ENCODE results near the gene EZR.

The EZR gene

DNA sequence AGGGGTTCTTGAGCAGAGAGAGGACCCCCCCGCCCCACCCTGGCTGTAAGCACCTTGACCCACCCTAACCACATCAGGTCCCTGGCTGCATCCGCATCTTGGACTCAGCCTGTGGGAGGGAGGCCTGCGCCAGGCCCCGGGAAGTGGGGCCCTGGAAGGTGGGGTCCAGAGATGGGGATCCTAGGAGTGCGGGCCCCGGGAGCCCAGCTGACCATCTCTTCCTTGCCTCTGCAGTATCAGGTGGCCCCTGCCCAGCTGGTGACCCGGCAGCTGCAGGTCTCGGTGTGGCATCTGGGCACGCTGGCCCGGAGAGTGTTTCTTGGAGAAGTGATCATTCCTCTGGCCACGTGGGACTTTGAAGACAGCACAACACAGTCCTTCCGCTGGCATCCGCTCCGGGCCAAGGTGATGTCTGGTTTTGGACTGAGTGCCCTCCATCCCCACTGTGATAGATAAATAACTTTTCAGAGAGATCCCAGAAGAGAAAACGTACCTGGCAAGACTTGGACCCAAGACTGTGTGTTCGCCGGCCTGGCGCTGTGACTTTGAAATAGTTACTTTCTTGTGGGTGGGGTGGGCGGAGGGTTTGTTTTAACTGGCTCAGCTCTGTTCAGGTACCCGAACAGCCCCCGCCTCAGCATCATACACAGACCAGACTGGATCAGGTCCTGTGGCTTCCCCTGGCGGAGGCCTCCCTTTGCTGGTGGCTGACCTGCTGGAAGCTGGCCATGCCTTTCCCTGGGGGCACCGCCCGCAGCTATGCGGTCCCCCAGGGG lies 62.0 kb downstream of the EZR start:
- H3K4me3 ChIP-seq (ENCODE audit: low read depth in 1 of 2, low read length in 2 of 2): no peak overlapping the region
- no peak for TF ChIP-seq EZH2 (IDR thresholded peaks at IDR 0.05; ENCODE audit: borderline replicate concordance, low read depth, low read length, severe bottlenecking)
- TF ChIP-seq, protein P1, sequence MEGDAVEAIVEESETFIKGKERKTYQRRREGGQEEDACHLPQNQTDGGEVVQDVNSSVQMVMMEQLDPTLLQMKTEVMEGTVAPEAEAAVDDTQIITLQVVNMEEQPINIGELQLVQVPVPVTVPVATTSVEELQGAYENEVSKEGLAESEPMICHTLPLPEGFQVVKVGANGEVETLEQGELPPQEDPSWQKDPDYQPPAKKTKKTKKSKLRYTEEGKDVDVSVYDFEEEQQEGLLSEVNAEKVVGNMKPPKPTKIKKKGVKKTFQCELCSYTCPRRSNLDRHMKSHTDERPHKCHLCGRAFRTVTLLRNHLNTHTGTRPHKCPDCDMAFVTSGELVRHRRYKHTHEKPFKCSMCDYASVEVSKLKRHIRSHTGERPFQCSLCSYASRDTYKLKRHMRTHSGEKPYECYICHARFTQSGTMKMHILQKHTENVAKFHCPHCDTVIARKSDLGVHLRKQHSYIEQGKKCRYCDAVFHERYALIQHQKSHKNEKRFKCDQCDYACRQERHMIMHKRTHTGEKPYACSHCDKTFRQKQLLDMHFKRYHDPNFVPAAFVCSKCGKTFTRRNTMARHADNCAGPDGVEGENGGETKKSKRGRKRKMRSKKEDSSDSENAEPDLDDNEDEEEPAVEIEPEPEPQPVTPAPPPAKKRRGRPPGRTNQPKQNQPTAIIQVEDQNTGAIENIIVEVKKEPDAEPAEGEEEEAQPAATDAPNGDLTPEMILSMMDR (IDR thresholded peaks at IDR 0.05; ENCODE audit: borderline replicate concordance, extremely low read depth, low read length, poor library complexity, severe bottlenecking): no peak
- ATAC-seq (ENCODE audit: insufficient read depth, low read depth) (no peak), DNase-seq (no peak)
- no peaks in the 10 kb centered on the region for H3K36me3 ChIP-seq (ENCODE audit: insufficient read depth, low read length)
- H2AFZ ChIP-seq (ENCODE audit: low read depth, low read length): no peak overlapping the region
- no peak overlapping the region for H3K27ac ChIP-seq (ENCODE audit: low read length)
- no peaks in the 10 kb centered on the region for H3K79me2 ChIP-seq (ENCODE audit: insufficient read depth, low read length)
- no peaks in the 10 kb centered on the region for H3K4me1 ChIP-seq (ENCODE audit: insufficient read depth, low read length)
- no peak overlapping the region for H3K9ac ChIP-seq (ENCODE audit: low read depth, low read length)
- 0 out of 2 replicates have a peak, but pooled peaks cover 3% of the 10 kb centered on the region for H4K20me1 ChIP-seq (ENCODE audit: insufficient read depth, low read length)
- no peak overlapping the region for H3K4me2 ChIP-seq (ENCODE audit: insufficient read depth, low read length)
- no peaks in the 10 kb centered on the region for H3K9me3 ChIP-seq (ENCODE audit: insufficient read depth, low read length, severe bottlenecking)
- no peaks in the 10 kb centered on the region for H3K27me3 ChIP-seq (ENCODE audit: insufficient read depth, low read length, poor library complexity)

DNA sequence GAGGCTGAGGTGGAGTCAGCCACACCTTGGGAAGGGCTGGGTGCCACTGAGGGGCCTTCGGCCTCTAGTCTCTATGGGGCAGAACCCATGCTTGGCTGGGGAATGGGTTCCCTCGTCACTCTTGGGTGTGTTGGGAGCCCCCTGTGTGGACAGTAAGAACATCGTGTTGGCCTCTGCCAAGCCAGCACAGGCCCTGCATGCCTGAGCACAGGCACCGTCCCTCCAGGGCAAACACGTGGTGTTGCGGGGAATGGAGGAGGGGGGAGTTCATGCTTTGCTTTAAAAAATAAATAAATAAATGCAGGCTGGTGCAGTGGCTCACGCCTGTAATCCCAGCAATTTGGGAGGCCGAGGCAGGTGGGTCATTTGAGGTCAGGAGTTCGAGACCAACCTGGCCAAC lies 63.0 kb downstream of the EZR start:
- no peaks in the 10 kb centered on the region for H3K9me3 ChIP-seq (ENCODE audit: insufficient read depth, low read length, severe bottlenecking)
- no peak for ATAC-seq (ENCODE audit: insufficient read depth, low read depth)
- H3K4me1 ChIP-seq (ENCODE audit: insufficient read depth, low read length): no peaks in the 10 kb centered on the region

DNA sequence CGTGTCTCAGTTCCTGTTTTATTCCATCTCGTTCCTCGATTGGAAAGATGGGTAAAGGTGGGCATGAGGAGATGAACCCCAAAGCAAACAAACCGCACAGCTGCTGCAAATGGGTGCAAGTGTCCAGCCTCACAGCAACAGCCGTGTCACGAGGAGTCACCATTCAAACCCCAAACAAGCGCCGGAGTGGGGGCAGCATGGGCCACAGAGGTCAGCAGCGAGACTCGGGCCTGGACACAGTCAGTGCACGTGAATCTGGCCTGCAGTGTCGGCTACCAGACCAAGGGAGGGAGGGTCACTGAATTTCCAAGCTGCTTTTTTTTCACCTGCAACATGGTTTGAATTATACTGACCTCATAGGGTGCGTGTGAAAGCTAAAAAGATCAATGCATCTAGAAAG lies 63.5 kb downstream of the EZR start:
- TF ChIP-seq, protein P1 (IDR thresholded peaks at IDR 0.05; ENCODE audit: borderline replicate concordance, extremely low read depth, low read length, poor library complexity, severe bottlenecking): no peak
- Histone ChIP-seq H3K9me3 (ENCODE audit: insufficient read depth, low read length, severe bottlenecking) (no peaks in the 10 kb centered on the region), H3K36me3 (ENCODE audit: insufficient read depth, low read length) (no peaks in the 10 kb centered on the region), H3K4me2 (ENCODE audit: insufficient read depth, low read length) (no peak overlapping the region), H3K4me1 (ENCODE audit: insufficient read depth, low read length) (no peaks in the 10 kb centered on the region), H3K4me3 (ENCODE audit: low read depth in 1 of 2, low read length in 2 of 2) (no peak overlapping the region), H3K79me2 (ENCODE audit: insufficient read depth, low read length) (no peaks in the 10 kb centered on the region), H3K9ac (ENCODE audit: low read depth, low read length) (no peak overlapping the region), H3K27me3 (ENCODE audit: insufficient read depth, low read length, poor library complexity) (no peaks in the 10 kb centered on the region), H2AFZ (ENCODE audit: low read depth, low read length) (no peak overlapping the region), H3K27ac (ENCODE audit: low read length) (no peak overlapping the region), H4K20me1 (ENCODE audit: insufficient read depth, low read length) (no peaks in the 10 kb centered on the region)
- DNase-seq (no peak), ATAC-seq (ENCODE audit: insufficient read depth, low read depth) (no peak)

More for the DNA sequence above, 63.0 kb downstream of the EZR start:
- Histone ChIP-seq H4K20me1 (ENCODE audit: insufficient read depth, low read length) (no peaks in the 10 kb centered on the region), H3K4me2 (ENCODE audit: insufficient read depth, low read length) (no peak overlapping the region), H3K9ac (ENCODE audit: low read depth, low read length) (no peak overlapping the region), H3K36me3 (ENCODE audit: insufficient read depth, low read length) (no peaks in the 10 kb centered on the region), H3K27ac (ENCODE audit: low read length) (no peak overlapping the region), H3K27me3 (ENCODE audit: insufficient read depth, low read length, poor library complexity) (no peaks in the 10 kb centered on the region), H3K4me3 (ENCODE audit: low read depth in 1 of 2, low read length in 2 of 2) (no peak overlapping the region), H2AFZ (ENCODE audit: low read depth, low read length) (no peak overlapping the region), H3K79me2 (ENCODE audit: insufficient read depth, low read length) (no peaks in the 10 kb centered on the region)
- no peak for DNase-seq
- TF ChIP-seq, protein P1 (IDR thresholded peaks at IDR 0.05; ENCODE audit: borderline replicate concordance, extremely low read depth, low read length, poor library complexity, severe bottlenecking): no peak
- no peak for TF ChIP-seq EZH2 (IDR thresholded peaks at IDR 0.05; ENCODE audit: borderline replicate concordance, low read depth, low read length, severe bottlenecking)
